ENCODE measurements around the gene CCND1. TPM values are rescaled to one million over a fixed set of nuclear protein-coding genes. Genes with fewer than 3 reads are reported as not detected.

Gene CCND1
- total and polyA plus RNA-seq, 10 donors = 4.3 to 96.6 (median 59.0) TPM

GRCh38 chr11:69671734-69672465 is 30.9 kb downstream of the CCND1 start:
- Histone ChIP-seq H3K27ac (no peak overlapping the region), H3K36me3 (peaks cover 0 to 64% (median 49%) of the 10 kb centered on the region in 6 donors), H3K27me3 (replicated peaks in 1 of 7) (peaks cover 0 to 4% (median 0%) of the 10 kb centered on the region in 7 donors), H3K9me3 (no peaks in the 10 kb centered on the region), H3K4me3 (no peak overlapping the region), H3K4me1 (peaks cover 13 to 48% (median 38%) of the 10 kb centered on the region in 6 donors)
- no peak for TF ChIP-seq POLR2AphosphoS5 (IDR thresholded peaks at IDR 0.05)
- no peak for TF ChIP-seq POLR2A (IDR thresholded peaks at IDR 0.05)
- no peak for TF ChIP-seq CTCF (IDR thresholded peaks at IDR 0.05 in 8 of 11, conservative IDR thresholded peaks at IDR 0.05 in 3 of 11)
- intact Hi-C loops (cut with DNase I; ENCODE audit: low total_unique reads) = no loop called here
- peak; percentile 42 for DNase-seq
- WGBS, 5 donors = 83 to 91% (median 85%) methylated on average over 7 to 10 of the region's 10 CpGs

GRCh38 chr11:69674267-69674885 is 33.4 kb downstream of the CCND1 start:
- peak overlapping the region in 7 of 8 donors; percentile 67 to 93 (median 89) for H3K27ac ChIP-seq
- DNase-seq = no peak
- peaks cover 0 to 40% (median 35%) of the 10 kb centered on the region in 6 donors for H3K36me3 ChIP-seq
- no peak for TF ChIP-seq CTCF (IDR thresholded peaks at IDR 0.05 in 8 of 11, conservative IDR thresholded peaks at IDR 0.05 in 3 of 11)
- TF ChIP-seq POLR2AphosphoS5 (IDR thresholded peaks at IDR 0.05) = no peak
- no peak for TF ChIP-seq POLR2A (IDR thresholded peaks at IDR 0.05)
- WGBS, 5 donors = 16 to 26% (median 21%) methylated on average over 16 to 18 of the region's 18 CpGs
- peaks cover 0 to 4% (median 0%) of the 10 kb centered on the region in 7 donors for H3K27me3 ChIP-seq (replicated peaks in 1 of 7)
- intact Hi-C loops (cut with DNase I; ENCODE audit: low total_unique reads) = no loop called here
- H3K9me3 ChIP-seq = no peaks in the 10 kb centered on the region
- H3K4me1 ChIP-seq = peaks cover 13 to 48% (median 38%) of the 10 kb centered on the region in 6 donors
- peak overlapping the region; percentile 82 to 100 (median 94) for H3K4me3 ChIP-seq

GRCh38 chr11:69674886-69675714 is 34.1 kb downstream of the CCND1 start, which contains the start of gene LTO1:
Gene LTO1 (minus strand): TSS chr11:69675353. CDS start chr11:69675239, 114 bp downstream.
- WGBS, 5 donors = 3 to 6% (median 3%) methylated on average over 38 to 72 of the region's 72 CpGs

More at GRCh38 chr11:69674886-69675714, 34.1 kb downstream of the CCND1 start, which contains the start of gene LTO1:
- Histone ChIP-seq H3K27me3 (replicated peaks in 1 of 7) (peaks cover 0 to 4% (median 0%) of the 10 kb centered on the region in 7 donors), H3K4me3 (peak within 1 kb of the TSS; percentile 82 to 100 (median 94)), H3K27ac (peak within 1 kb of the TSS; percentile 67 to 93 (median 88)), H3K9me3 (no peaks in the 10 kb centered on the region), H3K36me3 (peaks cover 0 to 32% (median 30%) of the 10 kb centered on the region in 6 donors), H3K4me1 (peaks cover 13 to 43% (median 36%) of the 10 kb centered on the region in 6 donors)
- TF ChIP-seq POLR2AphosphoS5 (IDR thresholded peaks at IDR 0.05) = peak; percentile 94 to 97 (median 96)
- TF ChIP-seq CTCF (IDR thresholded peaks at IDR 0.05 in 8 of 11, conservative IDR thresholded peaks at IDR 0.05 in 3 of 11) = peak in 3 of 11 experiments; percentile 7 to 21 (median 10)
- TF ChIP-seq POLR2A (IDR thresholded peaks at IDR 0.05) = peak in 1 of 3 donors; percentile 35
- intact Hi-C loops (cut with DNase I; ENCODE audit: low total_unique reads) = no loop called here
- DNase-seq = peak; percentile 99
